ENCODE data around the gene NOL12. TPM values are rescaled to one million over a fixed set of nuclear protein-coding genes. Genes with fewer than 3 reads are reported as not detected.

Gene NOL12
- total and polyA plus RNA-seq, 4 donors, result 6.9 to 16.5 (median 11.4) TPM

DNA sequence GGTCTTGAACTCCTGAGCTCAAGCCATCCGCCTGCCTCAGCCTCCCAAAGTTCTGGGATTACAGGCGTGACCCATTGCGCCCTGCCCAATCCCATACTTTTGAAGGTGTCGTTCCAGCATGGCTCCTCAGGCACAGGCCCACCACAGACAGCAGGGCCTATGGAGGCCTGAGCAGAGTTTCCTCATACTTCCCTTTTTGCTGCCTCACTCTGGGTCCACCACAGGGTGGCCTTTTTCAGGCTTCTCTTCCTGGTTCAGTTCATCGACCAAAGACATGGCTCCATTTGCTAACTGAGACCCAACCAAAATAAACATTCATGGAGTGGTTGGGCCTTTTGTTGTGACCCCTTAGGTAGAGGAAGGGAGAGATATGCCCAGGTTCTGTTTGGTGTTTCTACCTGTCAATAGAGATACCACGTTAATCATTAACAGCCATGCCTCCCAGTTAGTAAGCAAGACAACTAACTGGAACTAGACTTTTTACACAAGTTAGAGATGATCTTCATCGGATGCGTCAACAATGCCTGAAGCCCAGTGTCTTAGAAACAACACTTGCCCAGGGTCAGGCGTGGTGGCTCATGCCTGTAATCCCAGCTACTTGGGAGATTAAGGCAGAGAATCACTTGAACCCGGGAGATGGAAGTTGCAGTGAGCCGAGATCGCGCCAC lies 45.8 kb downstream of the NOL12 start (continued):
- TF ChIP-seq, protein P1, sequence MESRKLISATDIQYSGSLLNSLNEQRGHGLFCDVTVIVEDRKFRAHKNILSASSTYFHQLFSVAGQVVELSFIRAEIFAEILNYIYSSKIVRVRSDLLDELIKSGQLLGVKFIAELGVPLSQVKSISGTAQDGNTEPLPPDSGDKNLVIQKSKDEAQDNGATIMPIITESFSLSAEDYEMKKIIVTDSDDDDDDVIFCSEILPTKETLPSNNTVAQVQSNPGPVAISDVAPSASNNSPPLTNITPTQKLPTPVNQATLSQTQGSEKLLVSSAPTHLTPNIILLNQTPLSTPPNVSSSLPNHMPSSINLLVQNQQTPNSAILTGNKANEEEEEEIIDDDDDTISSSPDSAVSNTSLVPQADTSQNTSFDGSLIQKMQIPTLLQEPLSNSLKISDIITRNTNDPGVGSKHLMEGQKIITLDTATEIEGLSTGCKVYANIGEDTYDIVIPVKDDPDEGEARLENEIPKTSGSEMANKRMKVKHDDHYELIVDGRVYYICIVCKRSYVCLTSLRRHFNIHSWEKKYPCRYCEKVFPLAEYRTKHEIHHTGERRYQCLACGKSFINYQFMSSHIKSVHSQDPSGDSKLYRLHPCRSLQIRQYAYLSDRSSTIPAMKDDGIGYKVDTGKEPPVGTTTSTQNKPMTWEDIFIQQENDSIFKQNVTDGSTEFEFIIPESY (IDR thresholded peaks at IDR 0.05), result peak; percentile 46
- TF ChIP-seq RXRA (IDR thresholded peaks at IDR 0.05), result peak; percentile 61 to 76
- TF ChIP-seq NR2F2 (IDR thresholded peaks at IDR 0.05), result peak; percentile 35
- peak in 1 of 2 donors; percentile 18 for TF ChIP-seq JUND (IDR thresholded peaks at IDR 0.05)
- no peak for TF ChIP-seq HNF4G (IDR thresholded peaks at IDR 0.05)

DNA sequence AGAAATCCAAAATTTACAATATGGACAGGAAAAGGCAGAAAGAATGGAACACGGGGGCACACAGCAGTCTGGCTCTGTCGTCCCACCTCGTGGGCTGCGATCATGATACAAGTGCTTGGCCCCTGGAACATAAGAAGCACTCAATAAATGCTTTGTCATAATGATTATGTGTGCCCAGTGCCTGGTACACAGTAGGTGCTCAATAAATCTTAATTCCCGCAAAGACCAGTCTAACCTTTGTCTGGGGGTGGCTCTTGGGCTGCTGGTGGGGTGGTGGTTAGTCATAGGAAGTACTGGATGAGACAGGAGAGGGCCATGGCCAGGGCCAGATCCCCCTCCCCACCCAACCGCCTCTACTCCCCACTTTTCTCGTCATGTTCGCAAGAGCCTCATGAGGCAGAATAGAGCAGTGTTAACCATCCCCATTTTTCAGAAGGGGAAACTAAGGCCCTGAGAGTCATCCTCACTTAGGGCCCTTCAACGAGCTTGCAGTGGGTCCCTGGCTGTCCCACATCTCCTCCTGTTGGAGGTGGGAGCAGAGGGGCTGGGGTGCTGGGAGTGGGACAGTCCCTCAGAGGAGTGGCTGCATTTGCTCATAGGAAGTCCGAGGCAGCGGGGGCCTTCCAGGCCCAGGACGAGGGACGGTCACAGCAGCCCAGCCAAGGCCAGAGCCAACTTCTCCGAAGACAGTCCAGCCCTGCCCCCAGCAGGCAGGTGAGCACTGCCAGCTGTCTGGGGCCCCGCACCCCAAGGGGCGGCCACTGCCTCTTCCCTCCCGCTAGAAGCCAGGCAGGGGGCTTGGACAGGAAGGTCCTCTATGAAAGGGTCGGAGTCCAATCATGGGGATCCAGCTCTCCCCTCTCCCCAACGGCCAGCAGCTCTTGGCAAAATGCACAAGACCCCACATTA lies 46.8 kb downstream of the NOL12 start:
- no peak for DNase-seq (ENCODE audit: low spot score)
- peaks cover 2 to 30% (median 23%) of the 10 kb centered on the region in 4 donors for H3K4me1 ChIP-seq (ENCODE audit: control insufficient read depth in 4 of 4, insufficient read depth in 4 of 4, low read length in 3 of 4)
- no peaks in the 10 kb centered on the region for H3K27me3 ChIP-seq (ENCODE audit: control insufficient read depth in 4 of 4, insufficient read depth in 4 of 4, low read length in 3 of 4)
- no peaks in the 10 kb centered on the region for H3K9me3 ChIP-seq (ENCODE audit: control insufficient read depth in 4 of 4, low read length in 3 of 4)
- H3K9ac ChIP-seq (ENCODE audit: low read depth in 1 of 2, low read length in 2 of 2), result no peak overlapping the region
- WGBS, result 90% methylated on average over 19 of the region's 19 CpGs
- H3K27ac ChIP-seq (ENCODE audit: low read depth in 1 of 2, low read length in 2 of 2), result peak overlapping the region in 1 of 2 donors; percentile 80
- no peak overlapping the region for H3K4me3 ChIP-seq (ENCODE audit: low read depth in 1 of 3, low read length in 3 of 3)
- H3K36me3 ChIP-seq (ENCODE audit: control insufficient read depth in 4 of 4, insufficient read depth in 3 of 4, low read depth in 1 of 4, low read length in 3 of 4), result no peaks in the 10 kb centered on the region
- TF ChIP-seq HNF4A (conservative IDR thresholded peaks at IDR 0.05) (no peak), RAD21 (IDR thresholded peaks at IDR 0.05) (no peak), GABPA (IDR thresholded peaks at IDR 0.05 in 1 of 2, conservative IDR thresholded peaks at IDR 0.05 in 1 of 2) (no peak)
- TF ChIP-seq, protein P2, sequence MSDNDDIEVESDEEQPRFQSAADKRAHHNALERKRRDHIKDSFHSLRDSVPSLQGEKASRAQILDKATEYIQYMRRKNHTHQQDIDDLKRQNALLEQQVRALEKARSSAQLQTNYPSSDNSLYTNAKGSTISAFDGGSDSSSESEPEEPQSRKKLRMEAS (IDR thresholded peaks at IDR 0.05), result no peak
- TF ChIP-seq, protein P3, sequence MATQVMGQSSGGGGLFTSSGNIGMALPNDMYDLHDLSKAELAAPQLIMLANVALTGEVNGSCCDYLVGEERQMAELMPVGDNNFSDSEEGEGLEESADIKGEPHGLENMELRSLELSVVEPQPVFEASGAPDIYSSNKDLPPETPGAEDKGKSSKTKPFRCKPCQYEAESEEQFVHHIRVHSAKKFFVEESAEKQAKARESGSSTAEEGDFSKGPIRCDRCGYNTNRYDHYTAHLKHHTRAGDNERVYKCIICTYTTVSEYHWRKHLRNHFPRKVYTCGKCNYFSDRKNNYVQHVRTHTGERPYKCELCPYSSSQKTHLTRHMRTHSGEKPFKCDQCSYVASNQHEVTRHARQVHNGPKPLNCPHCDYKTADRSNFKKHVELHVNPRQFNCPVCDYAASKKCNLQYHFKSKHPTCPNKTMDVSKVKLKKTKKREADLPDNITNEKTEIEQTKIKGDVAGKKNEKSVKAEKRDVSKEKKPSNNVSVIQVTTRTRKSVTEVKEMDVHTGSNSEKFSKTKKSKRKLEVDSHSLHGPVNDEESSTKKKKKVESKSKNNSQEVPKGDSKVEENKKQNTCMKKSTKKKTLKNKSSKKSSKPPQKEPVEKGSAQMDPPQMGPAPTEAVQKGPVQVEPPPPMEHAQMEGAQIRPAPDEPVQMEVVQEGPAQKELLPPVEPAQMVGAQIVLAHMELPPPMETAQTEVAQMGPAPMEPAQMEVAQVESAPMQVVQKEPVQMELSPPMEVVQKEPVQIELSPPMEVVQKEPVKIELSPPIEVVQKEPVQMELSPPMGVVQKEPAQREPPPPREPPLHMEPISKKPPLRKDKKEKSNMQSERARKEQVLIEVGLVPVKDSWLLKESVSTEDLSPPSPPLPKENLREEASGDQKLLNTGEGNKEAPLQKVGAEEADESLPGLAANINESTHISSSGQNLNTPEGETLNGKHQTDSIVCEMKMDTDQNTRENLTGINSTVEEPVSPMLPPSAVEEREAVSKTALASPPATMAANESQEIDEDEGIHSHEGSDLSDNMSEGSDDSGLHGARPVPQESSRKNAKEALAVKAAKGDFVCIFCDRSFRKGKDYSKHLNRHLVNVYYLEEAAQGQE (IDR thresholded peaks at IDR 0.05), result no peak

DNA sequence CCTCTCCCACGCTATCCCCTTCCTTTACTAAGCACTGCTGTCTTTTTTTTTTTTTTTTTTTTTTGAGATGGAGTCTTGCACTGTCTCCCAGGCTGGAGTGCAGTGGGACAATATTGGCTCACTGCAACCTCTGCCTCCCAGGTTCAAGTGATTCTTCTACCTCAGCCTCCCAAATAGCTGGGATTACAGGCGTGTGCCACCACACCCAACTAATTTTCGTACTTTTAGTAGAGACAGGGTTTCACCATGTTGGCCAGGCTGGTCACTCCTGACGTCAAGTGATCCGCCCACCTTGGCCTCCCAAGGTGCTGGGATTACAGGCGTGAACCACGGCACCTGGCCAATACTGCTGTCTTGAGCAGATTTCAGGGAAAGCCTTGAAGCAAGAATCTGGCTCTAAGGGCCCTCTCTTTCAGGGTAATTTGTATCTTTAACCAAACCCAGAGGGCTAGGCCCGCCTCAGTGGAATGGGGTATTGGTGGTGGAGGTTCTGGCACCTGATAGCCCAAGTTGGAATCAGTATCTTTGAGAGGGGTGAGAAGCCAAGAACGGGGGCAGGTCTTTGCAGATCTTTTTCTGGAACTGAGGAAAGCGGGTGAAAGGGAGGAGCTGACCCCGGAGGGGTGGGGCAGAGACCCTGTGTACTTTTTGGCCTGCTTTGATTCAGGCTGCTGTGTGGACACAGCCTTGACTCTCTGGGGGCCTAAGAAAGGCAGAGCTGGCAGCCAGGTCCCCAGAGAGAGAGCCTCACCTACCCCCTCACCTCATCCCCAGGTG lies 47.7 kb downstream of the NOL12 start:
- WGBS, result 84% methylated on average over 11 of the region's 11 CpGs
- no peaks in the 10 kb centered on the region for H3K27me3 ChIP-seq (ENCODE audit: control insufficient read depth in 4 of 4, insufficient read depth in 4 of 4, low read length in 3 of 4)
- H3K27ac ChIP-seq (ENCODE audit: low read depth in 1 of 2, low read length in 2 of 2), result no peak overlapping the region
- DNase-seq (ENCODE audit: low spot score), result no peak
- H3K4me3 ChIP-seq (ENCODE audit: low read depth in 1 of 3, low read length in 3 of 3), result no peak overlapping the region
- no peaks in the 10 kb centered on the region for H3K36me3 ChIP-seq (ENCODE audit: control insufficient read depth in 4 of 4, insufficient read depth in 3 of 4, low read depth in 1 of 4, low read length in 3 of 4)
- H3K9ac ChIP-seq (ENCODE audit: low read depth in 1 of 2, low read length in 2 of 2), result no peak overlapping the region
- peaks cover 2 to 23% (median 20%) of the 10 kb centered on the region in 4 donors for H3K4me1 ChIP-seq (ENCODE audit: control insufficient read depth in 4 of 4, insufficient read depth in 4 of 4, low read length in 3 of 4)
- no peaks in the 10 kb centered on the region for H3K9me3 ChIP-seq (ENCODE audit: control insufficient read depth in 4 of 4, low read length in 3 of 4)
- TF ChIP-seq, protein P4, sequence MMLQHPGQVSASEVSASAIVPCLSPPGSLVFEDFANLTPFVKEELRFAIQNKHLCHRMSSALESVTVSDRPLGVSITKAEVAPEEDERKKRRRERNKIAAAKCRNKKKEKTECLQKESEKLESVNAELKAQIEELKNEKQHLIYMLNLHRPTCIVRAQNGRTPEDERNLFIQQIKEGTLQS (IDR thresholded peaks at IDR 0.05), result no peak
- TF ChIP-seq YY1 (IDR thresholded peaks at IDR 0.05) (no peak), EGR1 (IDR thresholded peaks at IDR 0.05; ENCODE audit: low read depth in 2 of 2) (no peak), TAF1 (conservative IDR thresholded peaks at IDR 0.05) (no peak), FOXA1 (IDR thresholded peaks at IDR 0.05) (no peak), JUND (IDR thresholded peaks at IDR 0.05) (no peak), FOXA2 (IDR thresholded peaks at IDR 0.05) (no peak), GABPA (IDR thresholded peaks at IDR 0.05 in 1 of 2, conservative IDR thresholded peaks at IDR 0.05 in 1 of 2) (no peak), RAD21 (IDR thresholded peaks at IDR 0.05) (no peak)
- TF ChIP-seq, protein P1 (IDR thresholded peaks at IDR 0.05), result no peak
- TF ChIP-seq, protein P5, sequence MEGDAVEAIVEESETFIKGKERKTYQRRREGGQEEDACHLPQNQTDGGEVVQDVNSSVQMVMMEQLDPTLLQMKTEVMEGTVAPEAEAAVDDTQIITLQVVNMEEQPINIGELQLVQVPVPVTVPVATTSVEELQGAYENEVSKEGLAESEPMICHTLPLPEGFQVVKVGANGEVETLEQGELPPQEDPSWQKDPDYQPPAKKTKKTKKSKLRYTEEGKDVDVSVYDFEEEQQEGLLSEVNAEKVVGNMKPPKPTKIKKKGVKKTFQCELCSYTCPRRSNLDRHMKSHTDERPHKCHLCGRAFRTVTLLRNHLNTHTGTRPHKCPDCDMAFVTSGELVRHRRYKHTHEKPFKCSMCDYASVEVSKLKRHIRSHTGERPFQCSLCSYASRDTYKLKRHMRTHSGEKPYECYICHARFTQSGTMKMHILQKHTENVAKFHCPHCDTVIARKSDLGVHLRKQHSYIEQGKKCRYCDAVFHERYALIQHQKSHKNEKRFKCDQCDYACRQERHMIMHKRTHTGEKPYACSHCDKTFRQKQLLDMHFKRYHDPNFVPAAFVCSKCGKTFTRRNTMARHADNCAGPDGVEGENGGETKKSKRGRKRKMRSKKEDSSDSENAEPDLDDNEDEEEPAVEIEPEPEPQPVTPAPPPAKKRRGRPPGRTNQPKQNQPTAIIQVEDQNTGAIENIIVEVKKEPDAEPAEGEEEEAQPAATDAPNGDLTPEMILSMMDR (IDR thresholded peaks at IDR 0.05; ENCODE audit: low read depth, low read length, missing input control), result no peak

Data from liver (tissue), 9 donors.